HUES48 (cell line): ENCODE data around the gene APCDD1L.

Experiments
- H3K27ac ChIP-seq: one replicate; pipeline ENCODE4 v1.7.0; 2013; ENCODE audit warnings: low read depth, low read length, inconsistent platforms
- H3K27me3 ChIP-seq: 2 replicates; pipeline ENCODE4 v1.6.1; 2013; ENCODE audit warnings: mild to moderate bottlenecking, low read length; ENCODE audit not compliant: control insufficient read depth, insufficient read depth
- H3K36me3 ChIP-seq: 2 replicates; pipeline ENCODE4 v1.6.1; 2013; ENCODE audit warnings: low read length; ENCODE audit not compliant: control insufficient read depth, insufficient read depth
- H3K4me1 ChIP-seq: 2 replicates; pipeline ENCODE4 v1.6.1; 2013; ENCODE audit warnings: mild to moderate bottlenecking, low read length; ENCODE audit not compliant: control insufficient read depth, insufficient read depth
- H3K4me3 ChIP-seq: 2 replicates; pipeline ENCODE4 v1.5.1; 2013; ENCODE audit warnings: mild to moderate bottlenecking, low read depth, low read length
- H3K9ac ChIP-seq: 2 replicates; pipeline ENCODE4 v1.6.1; 2013; ENCODE audit warnings: mild to moderate bottlenecking, low read depth, low read length, moderate library complexity
- H3K9me3 ChIP-seq: 2 replicates; pipeline ENCODE4 v1.6.1; 2013; ENCODE audit warnings: low read length; ENCODE audit not compliant: control insufficient read depth, insufficient read depth

APCDD1L gene

GRCh38 chr20:58551631-58552030 is 36.4 kb upstream of the APCDD1L start:
- no peak overlapping the region for H3K4me3 ChIP-seq
- no peaks in the 10 kb centered on the region for H3K9me3 ChIP-seq
- no peaks in the 10 kb centered on the region for H3K4me1 ChIP-seq
- no peak overlapping the region for H3K9ac ChIP-seq
- H3K36me3 ChIP-seq = no peaks in the 10 kb centered on the region
- H3K27ac ChIP-seq = no peak overlapping the region
- no peaks in the 10 kb centered on the region for H3K27me3 ChIP-seq

- Histone ChIP-seq H3K27ac (no peak overlapping the region), H3K4me3 (no peak overlapping the region), H3K9ac (no peak overlapping the region), H3K27me3 (no peaks in the 10 kb centered on the region), H3K36me3 (no peaks in the 10 kb centered on the region), H3K9me3 (no peaks in the 10 kb centered on the region), H3K4me1 (no peaks in the 10 kb centered on the region)
Measured at GRCh38 chr20:58550275-58551059, 35.3 kb upstream of the APCDD1L start.

- H3K4me1 ChIP-seq = no peaks in the 10 kb centered on the region
- no peak overlapping the region for H3K4me3 ChIP-seq
- H3K9me3 ChIP-seq = no peaks in the 10 kb centered on the region
- H3K9ac ChIP-seq = no peak overlapping the region
- H3K27ac ChIP-seq = no peak overlapping the region
- no peaks in the 10 kb centered on the region for H3K27me3 ChIP-seq
- no peaks in the 10 kb centered on the region for H3K36me3 ChIP-seq
Measured at GRCh38 chr20:58549231-58550209, 34.3 kb upstream of the APCDD1L start.

GRCh38 chr20:58547623-58548475 is 32.6 kb upstream of the APCDD1L start:
- no peak overlapping the region for H3K9ac ChIP-seq
- no peaks in the 10 kb centered on the region for H3K27me3 ChIP-seq
- no peaks in the 10 kb centered on the region for H3K4me1 ChIP-seq
- H3K27ac ChIP-seq = no peak overlapping the region
- no peaks in the 10 kb centered on the region for H3K9me3 ChIP-seq
- no peaks in the 10 kb centered on the region for H3K36me3 ChIP-seq
- H3K4me3 ChIP-seq = no peak overlapping the region

GRCh38 chr20:58546756-58547622 is 31.8 kb upstream of the APCDD1L start:
- H3K27me3 ChIP-seq = no peaks in the 10 kb centered on the region
- H3K4me1 ChIP-seq = no peaks in the 10 kb centered on the region
- no peaks in the 10 kb centered on the region for H3K36me3 ChIP-seq
- no peak overlapping the region for H3K4me3 ChIP-seq
- no peak overlapping the region for H3K27ac ChIP-seq
- H3K9me3 ChIP-seq = no peaks in the 10 kb centered on the region
- no peak overlapping the region for H3K9ac ChIP-seq

GRCh38 chr20:58546416-58546711 is 31.2 kb upstream of the APCDD1L start:
- Histone ChIP-seq H3K9me3 (no peaks in the 10 kb centered on the region), H3K4me1 (no peaks in the 10 kb centered on the region), H3K27me3 (no peaks in the 10 kb centered on the region), H3K4me3 (no peak overlapping the region), H3K36me3 (no peaks in the 10 kb centered on the region), H3K9ac (no peak overlapping the region), H3K27ac (no peak overlapping the region)

- H3K9ac ChIP-seq = no peak overlapping the region
- H3K27me3 ChIP-seq = no peaks in the 10 kb centered on the region
- H3K36me3 ChIP-seq = no peaks in the 10 kb centered on the region
- no peaks in the 10 kb centered on the region for H3K9me3 ChIP-seq
- H3K27ac ChIP-seq = no peak overlapping the region
- H3K4me1 ChIP-seq = no peaks in the 10 kb centered on the region
- no peak overlapping the region for H3K4me3 ChIP-seq
Measured at GRCh38 chr20:58545565-58546415, 30.6 kb upstream of the APCDD1L start.

GRCh38 chr20:58544891-58545290 is 29.7 kb upstream of the APCDD1L start:
- Histone ChIP-seq H3K9ac (no peak overlapping the region), H3K27ac (no peak overlapping the region), H3K9me3 (no peaks in the 10 kb centered on the region), H3K4me1 (no peaks in the 10 kb centered on the region), H3K4me3 (no peak overlapping the region), H3K27me3 (no peaks in the 10 kb centered on the region), H3K36me3 (no peaks in the 10 kb centered on the region)

GRCh38 chr20:58544286-58544685 is 29.1 kb upstream of the APCDD1L start:
- Histone ChIP-seq H3K4me1 (no peaks in the 10 kb centered on the region), H3K4me3 (no peak overlapping the region), H3K9me3 (no peaks in the 10 kb centered on the region), H3K36me3 (no peaks in the 10 kb centered on the region), H3K27me3 (no peaks in the 10 kb centered on the region), H3K9ac (no peak overlapping the region), H3K27ac (no peak overlapping the region)
